Transverse colon (tissue), 4 donors: Measurements from ENCODE around the gene KLHDC4. TPM values are rescaled to one million over a fixed set of nuclear protein-coding genes. Genes with fewer than 3 reads are reported as not detected.
A peak's percentile ranks its signal among the peaks of the same experiment; 100 is the strongest.

Experiments used
- DNase-seq: peaks from one replicate; pipeline ENCODE4 v3.0.0-alpha.2; 2019
- H3K27ac ChIP-seq, 4 donors: fragments of 200-600 bp; sonication (generic); 2 replicates each; pipeline ENCODE4 v1.5.1; 2016 to 2018; ENCODE audit warnings: inconsistent platforms in 4 of 4
- H3K27me3 ChIP-seq: fragments of 200-600 bp; sonication (generic); 2 replicates; pipeline ENCODE4 v1.5.1; 2017; ENCODE audit warnings: inconsistent platforms
- H3K36me3 ChIP-seq, 4 donors: fragments of 200-600 bp; sonication (generic); 2 replicates each; pipeline ENCODE4 v1.5.1; 2017 to 2019; ENCODE audit warnings: inconsistent platforms in 4 of 4
- H3K4me1 ChIP-seq, 4 donors: fragments of 200-600 bp; sonication (generic); 2 replicates each; pipeline ENCODE4 v1.5.1; 2017 to 2020; ENCODE audit warnings: inconsistent platforms in 4 of 4
- H3K4me3 ChIP-seq, 4 donors: fragments of 200-600 bp; sonication (generic); 1 replicate in 1 of 4; 2 replicates in 3 of 4; pipeline versions ENCODE4 v1.5.1 to v1.6.1; 2017 to 2019; ENCODE audit warnings: inconsistent platforms in 4 of 4
- H3K9me3 ChIP-seq, 2 donors: fragments of 200-600 bp; sonication (generic); 2 replicates each; pipeline ENCODE4 v1.5.1; 2017 to 2019; ENCODE audit warnings: inconsistent platforms in 2 of 2
- CTCF ChIP-seq, 5 experiments: fragments of 200-600 bp in 3 of 5; fragments of 450-650 bp in 2 of 5; sonication (generic) in 3 of 5; IDR thresholded peaks; 1 replicate in 2 of 5; 2 replicates in 3 of 5; pipeline ENCODE4 v1.5.1; 2016 to 2017; ENCODE audit warnings: antibody characterized with exemption in 5 of 5, inconsistent platforms in 3 of 5, mild to moderate bottlenecking in 2 of 5, moderate library complexity in 1 of 5
- EP300 ChIP-seq: sonication (generic); formaldehyde crosslinking; IDR thresholded peaks from one replicate; pipeline ENCODE4 v1.6.1; 2017; ENCODE audit warnings: antibody characterized with exemption, low read depth
- POLR2A ChIP-seq: fragments of 450-650 bp; IDR thresholded peaks from one replicate; pipeline ENCODE4 v1.6.1; 2016; ENCODE audit warnings: antibody characterized with exemption, mild to moderate bottlenecking, moderate library complexity
- POLR2AphosphoS5 ChIP-seq, 3 donors: sonication (generic); formaldehyde crosslinking; IDR thresholded peaks; one replicate each; pipeline ENCODE4 v1.6.1; 2016; ENCODE audit warnings: antibody characterized with exemption in 3 of 3
- WGBS, 2 donors: methylation state at CpG; one replicate each; pipeline ENCODE4 v1.1.5; 2018; ENCODE audit warnings: low coverage in 1 of 2; 5-methylcytosine and 5-hydroxymethylcytosine counted together
- in situ Hi-C, 4 donors: fragments of 200-750 bp; cut with MboI; loops; one replicate each; pipeline versions ENCODE4 v1.15.0 to v1.15.1; 2017; ENCODE audit warnings: low sequenced_read_pairs in 3 of 4, low pct_ligation_motif_present in 1 of 4, low pct_unique_long_range_greater_than_20kb in 1 of 4
- intact Hi-C: fragments of 100-400 bp; cut with DNase I; formaldehyde crosslinking; loops from one replicate; pipeline ENCODE4 v1.15.1; 2023; ENCODE audit warnings: low total_unique reads
- total RNA-seq, 4 donors: library from RNA; depleted of rRNA; stranded (reverse); fragments of >200 nt; gene quantifications; one replicate each; pipeline ENCODE4 v1.1.0, GENCODE V29; 2016

KLHDC4 gene
- total RNA-seq, 4 donors from 2014 or later: 45.2 to 193 (median 57.4) TPM

GRCh38 chr16:87803385-87803784 lies 37.6 kb upstream of the KLHDC4 start:
- Histone ChIP-seq H3K4me3 (no peak overlapping the region), H3K27me3 (no peaks in the 10 kb centered on the region), H3K36me3 (no peaks in the 10 kb centered on the region), H3K4me1 (peaks cover 9 to 17% (median 13%) of the 10 kb centered on the region in 4 donors), H3K27ac (no peak overlapping the region), H3K9me3 (no peaks in the 10 kb centered on the region)
- WGBS, 2 donors: 93% methylated on average over 5 of the region's 5 CpGs; no CpG with 5 or more reads in 1 of the 2 donors
- no peak for DNase-seq
- TF ChIP-seq CTCF (IDR thresholded peaks at IDR 0.05) (no peak), EP300 (no peak), POLR2A (no peak), POLR2AphosphoS5 (IDR thresholded peaks at IDR 0.05) (no peak)
- intact Hi-C loops (no loop called here), in situ Hi-C loops (no loop called here)

- TF ChIP-seq CTCF (IDR thresholded peaks at IDR 0.05): no peak
- Histone ChIP-seq H3K9me3 (no peaks in the 10 kb centered on the region), H3K4me3 (no peak overlapping the region), H3K27ac (no peak overlapping the region), H3K36me3 (no peaks in the 10 kb centered on the region), H3K4me1 (peaks cover 9 to 17% (median 13%) of the 10 kb centered on the region in 4 donors), H3K27me3 (no peaks in the 10 kb centered on the region)
- intact Hi-C loops: no loop called here
- DNase-seq: peak; percentile 25
- in situ Hi-C loops: no loop called here
- 75% methylated on average over 8 of the region's 8 CpGs; no CpG with 5 or more reads in 1 of the 2 donors for WGBS, 2 donors
These were observed 36.9 kb upstream of the KLHDC4 start for GRCh38 chr16:87802670-87803069.

GRCh38 chr16:87801679-87802259 lies 36.0 kb upstream of the KLHDC4 start:
- Histone ChIP-seq H3K9me3 (no peaks in the 10 kb centered on the region), H3K36me3 (no peaks in the 10 kb centered on the region), H3K4me3 (no peak overlapping the region), H3K27ac (no peak overlapping the region), H3K27me3 (no peaks in the 10 kb centered on the region), H3K4me1 (peaks cover 6 to 9% (median 7%) of the 10 kb centered on the region in 4 donors)
- 88% methylated on average over 15 of the region's 16 CpGs; no CpG with 5 or more reads in 1 of the 2 donors for WGBS, 2 donors
- intact Hi-C loops: no loop called here
- in situ Hi-C loops: no loop called here
- DNase-seq: no peak
- no peak for TF ChIP-seq EP300
- TF ChIP-seq POLR2AphosphoS5 (IDR thresholded peaks at IDR 0.05): no peak
- no peak for TF ChIP-seq CTCF (IDR thresholded peaks at IDR 0.05)
- TF ChIP-seq POLR2A: no peak

- Histone ChIP-seq H3K27me3 (no peaks in the 10 kb centered on the region), H3K9me3 (no peaks in the 10 kb centered on the region), H3K4me1 (no peaks in the 10 kb centered on the region), H3K36me3 (no peaks in the 10 kb centered on the region), H3K4me3 (no peak overlapping the region), H3K27ac (no peak overlapping the region)
- no peak for TF ChIP-seq EP300
- no peak for TF ChIP-seq POLR2A
- TF ChIP-seq CTCF (IDR thresholded peaks at IDR 0.05): no peak
- no peak for TF ChIP-seq POLR2AphosphoS5 (IDR thresholded peaks at IDR 0.05)
- DNase-seq: no peak
- in situ Hi-C loops: no loop called here
- 84% methylated on average over 6 of the region's 6 CpGs; no CpG with 5 or more reads in 1 of the 2 donors for WGBS, 2 donors
- intact Hi-C loops: no loop called here
These were observed 34.7 kb upstream of the KLHDC4 start for GRCh38 chr16:87800497-87800896.
